NOMO-1 treated with dmso at 0.1 percent for 144 hours (cell line): ENCODE data around the gene CCDC27.
"Not testable (repeated sequence)": the region's sequence is repeated elsewhere in the genome, so short reads cannot be mapped to it uniquely, and the experiment has no call there.

ENCODE experiments used
- DNase-seq: peaks from one replicate; lab custom pipeline; 2025; ENCODE audit not compliant: unreplicated experiment; lab: John Stamatoyannopoulos, UW

CCDC27 gene

DNA sequence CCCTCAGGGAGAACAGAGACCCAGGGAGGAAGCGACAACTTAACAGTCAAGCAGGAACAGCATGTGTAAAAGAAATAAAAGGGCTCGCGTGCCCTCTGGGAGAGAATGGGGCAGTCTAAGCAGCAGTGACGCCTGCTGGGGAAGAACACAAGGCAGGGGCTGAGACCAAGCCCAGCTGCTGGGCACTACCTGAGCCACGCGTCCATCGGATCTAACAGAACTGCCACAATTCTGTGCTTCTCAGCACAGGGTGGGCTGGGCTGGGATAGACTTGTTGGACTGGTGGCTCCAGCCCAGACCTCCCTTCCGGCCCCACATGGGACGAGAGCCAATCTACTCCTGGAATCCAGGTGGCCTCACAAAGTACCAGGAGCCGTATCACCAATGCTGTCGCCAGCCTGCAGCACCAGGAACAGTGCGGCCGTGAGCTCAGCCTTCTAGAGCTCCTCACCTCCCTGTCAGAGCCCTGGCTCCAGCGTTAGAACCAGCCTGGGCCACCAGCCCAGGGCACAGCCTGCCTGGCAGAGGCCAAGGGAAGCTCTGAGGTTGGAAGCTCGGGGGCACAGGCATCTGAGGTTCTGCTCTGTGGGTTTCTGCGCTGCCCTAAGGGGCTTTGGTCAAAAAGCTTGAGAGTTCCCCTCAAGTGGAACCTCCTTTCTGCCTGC is 36.6 kb downstream of the CCDC27 start:
- no peak for DNase-seq

DNA sequence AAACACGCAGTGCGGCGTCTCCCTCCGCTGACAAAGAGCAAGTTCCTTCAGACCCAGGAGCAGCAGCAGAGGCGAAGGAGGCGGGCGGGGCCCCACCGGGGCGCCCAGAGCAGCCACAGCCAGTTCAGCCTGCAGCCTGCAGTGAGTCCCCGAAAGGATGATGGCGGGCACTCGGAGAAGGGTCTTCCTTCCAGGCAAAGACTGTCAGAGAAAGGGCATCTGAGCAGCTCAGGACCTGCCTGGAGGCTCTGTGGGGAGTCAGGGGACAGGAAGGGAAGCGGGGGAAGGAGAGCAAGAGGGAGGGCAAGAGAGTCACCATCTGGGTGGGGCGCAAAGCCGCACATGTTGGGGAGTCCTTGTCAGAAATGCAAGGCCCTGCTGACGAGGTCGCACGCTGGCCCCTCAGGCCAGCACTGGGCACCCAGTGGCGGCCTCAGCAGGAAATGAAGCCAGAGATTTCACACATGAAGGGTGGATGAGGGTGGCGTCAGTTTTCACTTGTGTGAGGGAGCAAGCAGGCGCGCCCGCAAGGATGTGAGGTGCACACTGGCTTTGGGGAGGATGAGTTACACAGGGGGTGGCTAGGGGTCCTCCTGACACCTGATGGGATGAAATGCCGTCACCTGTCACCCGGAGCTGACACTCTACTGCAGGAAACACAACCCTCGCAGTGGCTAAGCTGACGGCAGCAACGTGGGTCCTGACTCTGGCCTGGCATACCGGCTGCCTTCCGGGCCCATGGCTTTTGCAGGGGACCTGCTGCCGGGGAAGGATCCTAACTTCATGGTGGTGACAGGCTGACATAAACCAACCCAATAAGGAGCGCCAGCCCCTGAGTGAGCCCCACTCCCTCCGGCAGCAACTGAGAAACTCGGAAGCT is 37.4 kb downstream of the CCDC27 start:
- DNase-seq, result no peak

DNA sequence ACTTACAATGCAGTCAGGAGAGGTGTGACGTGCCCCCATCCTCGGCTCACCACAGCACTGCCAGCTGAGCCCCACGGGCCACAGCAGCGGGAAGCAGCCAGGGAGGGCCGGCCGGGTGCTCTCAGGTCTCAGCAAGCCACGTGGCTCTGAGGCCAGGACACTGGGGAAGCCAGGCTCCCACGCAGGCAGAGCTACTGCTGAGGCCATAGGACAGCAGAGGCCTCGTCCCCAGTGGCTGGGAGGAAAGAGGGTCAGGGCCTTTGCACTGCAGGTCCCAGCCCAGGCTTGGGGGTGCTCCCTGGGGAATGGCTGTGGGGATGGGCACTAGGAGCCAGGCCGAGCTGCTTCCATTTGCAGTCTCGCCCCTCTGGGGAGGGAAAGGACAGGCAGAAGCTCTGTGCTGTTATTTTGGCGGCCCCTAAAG is 38.3 kb downstream of the CCDC27 start:
- DNase-seq, result no peak

DNA sequence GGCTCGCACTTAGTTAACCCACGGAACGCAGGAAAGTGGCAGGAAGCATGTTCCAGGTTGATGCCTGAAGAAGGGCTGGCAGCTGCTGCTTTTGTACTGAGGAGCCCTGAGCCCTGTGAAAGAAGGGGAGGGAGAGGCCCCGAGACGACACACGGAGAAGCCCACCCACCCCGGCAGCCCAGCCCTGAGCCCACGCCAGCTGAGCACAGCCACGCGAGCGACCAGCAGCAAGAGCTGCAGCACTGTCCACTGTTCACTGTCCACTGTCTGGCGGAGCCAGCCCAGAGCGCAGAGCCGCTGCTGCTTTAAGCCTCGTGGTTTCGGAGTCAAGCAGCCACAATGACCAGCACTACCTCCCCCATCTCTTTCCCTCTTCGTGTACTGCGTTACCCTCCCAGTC is 38.7 kb downstream of the CCDC27 start:
- DNase-seq, result no peak

DNA sequence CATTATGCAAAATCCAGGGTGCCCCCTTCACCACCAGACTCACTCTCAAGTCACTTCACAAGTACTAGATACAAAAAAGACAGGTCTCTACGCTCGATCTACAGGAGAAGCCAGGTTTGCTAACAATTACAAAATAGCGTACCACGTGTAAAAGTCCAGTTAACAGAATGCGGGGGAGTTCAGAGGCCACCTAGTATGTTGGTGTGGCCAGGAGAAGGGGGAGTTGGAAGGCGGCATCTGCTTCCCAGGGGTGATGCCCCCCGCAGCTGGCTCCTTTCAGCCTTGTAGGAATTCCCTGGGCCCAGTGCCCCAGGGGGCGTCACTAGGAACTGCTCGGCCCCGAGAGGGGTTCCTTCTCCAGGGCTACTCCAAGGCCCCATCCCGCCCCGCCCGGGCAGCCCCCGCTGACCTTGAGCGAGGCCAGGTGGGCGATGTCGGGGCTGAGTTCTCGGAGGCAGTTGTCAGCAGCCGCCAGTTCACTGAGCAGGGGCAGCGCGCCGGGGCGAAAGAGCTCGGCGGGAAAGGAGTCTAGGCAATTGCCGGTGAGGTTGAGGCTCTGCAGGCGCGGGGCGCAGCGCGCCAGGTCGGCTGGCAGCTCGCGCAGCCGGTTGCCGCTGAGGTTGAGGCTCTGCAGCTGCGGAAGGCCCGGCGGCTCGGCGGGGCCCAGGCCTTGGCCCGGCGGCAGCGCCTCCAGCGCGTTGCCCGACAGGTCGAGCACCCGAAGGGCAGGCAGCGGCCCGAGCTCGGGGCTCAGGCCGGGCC is 43.4 kb downstream of the CCDC27 start:
- DNase-seq, result no peak

DNA sequence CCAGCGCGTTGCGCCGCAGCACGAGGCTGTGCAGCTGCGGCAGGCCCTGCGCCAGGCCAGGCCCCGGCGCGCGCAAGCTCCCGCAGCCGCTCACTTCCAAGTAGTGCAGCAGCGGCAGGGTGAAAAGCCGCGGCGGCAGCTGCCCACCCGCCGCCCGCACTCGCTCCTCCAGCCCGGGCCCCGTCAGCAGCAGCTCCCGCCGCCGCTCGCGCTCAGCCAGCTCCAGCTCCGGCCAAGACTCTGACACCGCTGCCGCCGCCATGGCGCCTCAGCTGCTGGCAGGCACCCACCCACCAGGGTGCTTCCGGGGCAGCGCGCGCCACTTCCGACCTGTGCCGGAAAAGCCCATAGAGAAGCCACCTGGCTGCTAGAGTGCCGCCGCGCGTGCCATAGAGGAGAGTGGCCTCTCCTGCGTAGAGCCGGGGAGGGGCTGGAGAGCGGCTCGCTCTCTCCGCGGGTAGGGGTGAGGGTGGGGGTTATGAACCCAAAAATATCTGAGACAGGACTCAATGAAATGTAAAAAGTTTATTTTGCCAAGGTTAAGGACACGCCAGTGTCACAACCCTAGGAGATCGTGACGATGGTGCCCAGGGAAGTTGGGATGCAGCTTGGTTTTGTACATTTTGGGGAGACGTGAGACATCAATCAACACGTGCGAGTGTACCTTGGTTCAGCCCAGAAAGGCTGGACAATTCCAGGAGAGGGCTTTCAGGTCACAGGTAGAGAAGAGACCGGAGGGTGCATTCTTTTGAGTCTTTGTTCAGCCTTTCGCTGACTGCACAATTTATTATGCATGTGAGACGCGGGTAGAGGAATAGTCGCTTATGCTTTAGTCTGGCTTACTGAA is 44.2 kb downstream of the CCDC27 start, which contains the start of gene LRRC47:
Gene LRRC47 (minus strand): TSS at position 284 of the 847 bp plus-strand sequence. CDS start 22 bp downstream, at position 262.
- DNase-seq, result peak; percentile 85

DNA sequence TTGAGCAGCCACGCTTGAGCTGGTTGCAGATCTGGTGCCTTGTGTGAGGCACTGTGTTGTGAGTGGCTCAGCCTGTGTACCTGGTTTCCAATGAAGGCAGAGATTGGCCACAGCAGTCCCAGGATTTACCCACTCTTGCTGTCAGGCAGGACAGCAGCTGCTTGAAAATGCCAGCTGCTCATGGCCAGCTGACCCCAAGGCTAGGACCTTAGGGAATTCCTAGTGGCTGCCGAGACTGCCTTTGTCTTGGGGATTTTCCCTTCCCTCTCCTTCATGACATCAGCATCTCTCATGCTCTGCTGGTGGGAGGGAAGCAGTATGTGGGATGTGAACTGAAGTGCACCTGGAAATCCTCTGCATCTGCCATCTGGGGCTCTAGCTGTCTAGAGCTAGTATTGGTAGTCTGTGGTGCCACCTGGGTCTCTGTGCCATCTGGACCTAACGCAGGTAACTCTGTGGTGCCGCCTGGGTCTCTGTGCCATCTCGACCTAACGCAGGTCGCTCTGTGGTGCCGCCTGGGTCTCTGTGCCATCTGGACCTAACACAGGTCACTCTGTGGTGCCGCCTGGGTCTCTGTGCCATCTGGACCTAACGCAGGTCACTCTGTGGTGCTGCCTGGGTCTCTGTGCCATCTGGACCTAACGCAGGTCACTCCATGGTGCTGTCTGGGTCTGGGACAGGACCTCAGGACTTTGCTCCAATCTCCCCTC is 47.9 kb downstream of the CCDC27 start:
- no peak for DNase-seq

DNA sequence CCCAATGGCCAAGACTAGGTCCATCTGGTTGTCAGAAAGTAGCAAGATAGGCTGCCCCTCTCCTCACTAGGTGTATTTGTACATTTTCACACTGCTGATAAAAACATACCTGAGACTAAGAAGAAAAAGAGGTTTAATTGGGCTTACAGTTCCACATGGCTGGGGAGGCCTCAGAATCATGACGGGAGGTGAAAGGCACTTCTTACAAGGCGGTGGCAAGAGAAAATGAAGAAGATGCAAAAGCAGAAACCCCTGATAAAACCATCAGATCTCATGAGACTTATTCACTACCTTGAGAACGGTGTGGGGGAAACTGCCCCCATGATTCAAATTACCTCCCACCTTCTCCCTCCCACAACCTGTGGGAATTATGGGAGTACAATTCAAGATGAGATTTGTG is 48.5 kb downstream of the CCDC27 start:
- not testable (repeated sequence) for DNase-seq

DNA sequence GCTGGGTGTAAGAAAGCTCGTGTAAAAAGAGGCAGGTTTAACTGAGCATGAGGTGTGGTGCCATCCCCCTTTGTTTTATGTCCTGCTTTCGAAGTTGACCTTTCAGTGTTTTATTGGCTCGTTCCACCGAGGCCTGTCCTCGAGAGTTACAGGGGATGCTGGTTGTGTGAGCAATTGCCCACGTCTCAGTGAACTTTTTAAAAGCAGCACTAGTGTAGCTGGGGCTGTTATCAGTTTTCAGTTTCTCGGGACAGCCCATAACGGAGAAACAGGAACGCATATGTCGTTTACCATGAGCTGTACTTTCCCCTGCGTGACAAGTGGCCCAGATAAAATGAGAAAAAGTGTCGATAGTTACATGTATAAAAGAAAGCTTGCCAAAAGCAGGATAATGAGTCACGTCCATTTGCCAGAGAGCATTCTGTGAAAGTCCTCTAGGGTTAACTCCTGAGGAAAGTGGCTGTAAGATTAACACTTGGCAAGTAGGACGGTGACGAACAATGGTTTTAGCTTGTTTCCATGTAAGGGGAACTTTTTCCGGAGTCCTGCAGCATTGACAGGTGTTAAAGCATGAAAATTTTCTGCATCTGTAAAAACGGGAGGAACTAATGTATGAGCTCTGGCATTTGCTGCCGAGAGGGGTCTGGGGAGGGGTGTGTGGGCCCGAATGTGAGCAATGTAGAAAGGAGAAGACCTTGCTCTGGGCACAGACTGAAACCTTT is 51.8 kb downstream of the CCDC27 start:
- no peak for DNase-seq

DNA sequence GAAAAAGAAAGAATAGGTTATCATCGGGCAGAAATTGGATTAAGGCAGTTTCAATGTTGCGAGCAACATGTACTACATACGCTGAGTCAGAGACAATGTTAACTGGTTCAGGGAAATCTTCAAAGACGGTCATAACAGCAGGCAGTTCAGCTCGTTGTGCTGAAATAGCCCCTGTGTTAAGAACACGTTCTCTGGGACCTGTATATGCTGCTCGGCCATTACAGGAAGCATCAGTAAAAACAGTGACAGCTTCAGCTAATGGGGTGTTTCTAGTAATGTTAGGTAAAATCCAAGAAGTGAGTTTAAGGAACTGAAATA is 52.3 kb downstream of the CCDC27 start:
- DNase-seq, result not testable (repeated sequence)

DNA sequence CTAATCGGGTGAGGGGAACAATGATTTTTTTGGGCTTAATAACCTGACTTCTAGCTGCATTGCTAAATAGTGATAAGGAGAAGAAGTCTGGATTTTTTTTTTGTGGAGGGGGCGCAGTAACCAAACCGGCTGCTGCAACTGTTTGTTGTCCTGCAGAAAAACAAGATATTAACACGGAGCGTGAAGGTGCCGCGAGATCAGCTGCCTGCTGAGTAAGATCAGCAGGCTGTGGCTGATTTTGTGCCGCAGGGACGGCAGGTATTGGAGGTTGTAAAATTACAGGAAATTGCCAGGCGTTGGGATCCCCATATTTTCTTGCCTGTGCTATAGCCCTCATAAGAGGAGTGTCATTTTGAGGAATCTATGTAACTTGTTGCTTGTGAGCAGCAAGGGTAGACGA is 52.8 kb downstream of the CCDC27 start:
- no peak for DNase-seq

DNA sequence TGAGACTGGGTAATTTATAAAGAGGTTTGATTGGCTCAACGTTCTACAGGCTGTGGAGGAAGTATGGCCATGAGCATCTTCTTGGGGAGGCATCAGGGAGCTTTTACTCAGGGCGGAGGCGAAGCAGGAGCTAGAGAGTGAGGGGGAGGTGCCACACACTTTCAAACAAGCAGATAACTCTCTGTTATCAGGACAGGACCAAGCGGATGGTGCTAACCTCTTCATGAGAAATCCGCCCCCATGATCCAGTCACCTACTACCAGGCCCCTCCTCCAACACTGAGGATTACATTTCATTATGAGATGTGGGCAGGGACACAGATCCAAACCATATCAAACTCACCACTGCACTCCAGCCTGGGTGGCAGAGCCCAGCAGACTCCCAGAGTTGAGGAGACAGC is 55.5 kb downstream of the CCDC27 start:
- DNase-seq, result no peak

DNA sequence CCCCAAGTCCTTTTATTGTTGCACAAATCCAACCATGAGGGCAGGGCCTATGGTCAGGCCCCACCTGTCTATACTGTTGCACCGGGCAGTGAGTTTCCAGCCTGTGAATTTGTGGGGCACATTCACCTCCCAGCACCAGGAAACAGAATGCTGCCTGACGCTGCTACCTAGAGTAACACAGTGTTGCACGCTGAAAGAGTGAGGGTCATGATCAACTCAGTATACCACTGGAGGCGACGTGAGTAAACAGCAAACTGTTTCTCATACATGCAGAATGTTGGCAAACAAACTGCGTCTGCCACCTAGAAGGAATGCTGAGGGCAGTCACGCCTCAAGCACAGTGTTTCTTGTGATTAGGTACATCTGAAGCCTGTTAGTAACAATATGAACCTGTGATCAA is 57.4 kb downstream of the CCDC27 start:
- DNase-seq, result no peak

DNA sequence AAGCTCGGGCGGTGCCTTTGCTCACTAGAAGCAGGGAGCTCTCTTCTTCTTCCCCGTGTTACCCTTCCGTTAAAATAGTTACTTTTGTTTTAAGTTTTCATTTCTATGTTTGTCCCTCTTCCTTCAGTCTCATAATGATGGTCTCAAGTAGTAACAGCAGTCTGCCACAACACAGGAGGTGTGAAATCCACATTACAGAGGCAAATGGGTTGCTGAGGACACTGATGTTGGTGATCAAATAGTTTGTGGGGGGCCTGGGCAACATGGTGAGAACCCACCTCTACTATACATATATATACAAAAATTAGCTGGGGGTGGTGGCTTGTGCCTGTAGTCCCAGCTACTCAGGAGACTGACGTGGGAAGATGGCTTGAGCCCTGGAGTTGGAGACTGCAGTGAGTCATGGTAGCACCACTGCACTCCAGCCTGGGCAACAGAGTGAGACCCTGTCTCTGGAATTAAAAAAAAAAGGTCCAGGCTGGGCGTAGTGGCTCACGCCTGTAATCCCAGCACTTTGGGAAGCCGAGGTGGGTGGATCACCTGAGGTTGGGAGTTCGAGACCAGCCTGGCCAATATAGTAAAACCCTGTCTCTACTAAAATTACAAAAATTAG is 58.0 kb downstream of the CCDC27 start:
- not testable (repeated sequence) for DNase-seq

DNA sequence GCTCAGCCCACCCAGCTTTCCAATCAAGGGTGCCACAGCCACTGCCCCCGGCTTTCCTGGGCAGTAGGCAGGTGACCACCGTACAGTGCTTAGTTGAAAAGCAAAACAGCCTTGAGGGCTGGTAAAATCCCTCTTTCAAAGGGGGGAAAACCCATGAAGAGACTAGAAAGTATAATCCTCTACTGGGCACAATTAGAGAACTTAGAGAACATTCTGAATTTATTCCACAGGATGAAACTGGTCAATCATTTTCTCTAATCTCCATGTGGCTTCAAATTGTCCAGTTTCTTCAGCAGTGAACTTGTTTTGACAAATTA is 59.3 kb downstream of the CCDC27 start:
- DNase-seq, result no peak

DNA sequence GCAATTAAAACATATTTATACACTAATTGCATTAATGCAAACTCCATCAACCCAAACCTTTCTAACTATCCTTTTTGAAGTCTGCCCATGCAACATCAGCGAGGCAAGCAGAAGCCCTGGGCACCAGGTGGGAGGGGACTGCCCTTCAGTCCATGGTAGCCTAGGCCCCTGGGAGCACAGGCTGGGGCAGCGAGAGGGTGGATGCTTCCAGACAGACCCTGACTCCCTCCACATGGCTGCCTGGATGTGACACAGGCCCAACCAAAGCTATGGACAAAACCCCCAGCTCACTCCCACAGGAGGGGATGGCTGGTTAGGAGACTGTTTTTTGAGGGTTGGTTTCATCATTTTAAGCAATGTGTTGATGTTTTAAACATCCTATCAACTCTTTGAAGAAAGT is 61.8 kb downstream of the CCDC27 start:
- DNase-seq, result no peak

DNA sequence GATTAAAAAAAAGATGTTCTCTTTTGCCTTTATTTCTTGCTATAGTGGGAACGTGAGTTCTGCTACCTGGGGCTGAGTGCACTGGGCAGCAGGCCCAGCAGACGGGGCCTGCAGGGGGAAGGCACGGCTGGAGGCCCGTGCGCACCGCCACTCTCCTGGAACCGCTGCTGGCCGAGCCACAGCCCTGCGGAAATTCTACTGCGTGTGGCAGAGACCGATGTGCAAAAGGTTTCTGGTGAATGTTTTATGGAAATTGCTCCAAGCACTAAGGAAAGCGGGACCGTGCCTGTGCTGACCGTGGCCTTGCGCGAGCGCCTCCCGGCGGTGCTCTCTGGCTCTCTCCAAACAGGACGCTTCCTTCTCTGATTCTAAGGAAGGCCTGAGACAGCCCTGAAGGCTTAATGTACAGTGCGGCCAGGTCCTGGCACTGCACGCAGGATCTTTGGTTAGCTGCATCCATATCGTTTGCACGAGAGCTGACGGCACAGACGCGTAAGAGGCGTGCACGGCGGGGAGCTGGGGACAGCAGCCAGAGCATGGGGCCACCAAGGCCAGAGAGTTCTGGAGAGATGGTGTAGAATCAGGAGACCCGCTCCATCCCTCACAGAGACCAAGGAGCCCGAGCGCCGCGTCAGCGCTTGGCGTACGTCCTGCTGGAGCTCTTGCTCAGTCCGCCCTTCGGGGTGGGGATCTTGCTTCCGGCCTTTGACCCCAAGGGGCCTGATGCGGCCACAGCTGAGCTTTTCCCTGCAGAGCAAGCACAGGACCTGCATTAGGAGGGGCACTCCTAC is 62.7 kb downstream of the CCDC27 start:
- no peak for DNase-seq

DNA sequence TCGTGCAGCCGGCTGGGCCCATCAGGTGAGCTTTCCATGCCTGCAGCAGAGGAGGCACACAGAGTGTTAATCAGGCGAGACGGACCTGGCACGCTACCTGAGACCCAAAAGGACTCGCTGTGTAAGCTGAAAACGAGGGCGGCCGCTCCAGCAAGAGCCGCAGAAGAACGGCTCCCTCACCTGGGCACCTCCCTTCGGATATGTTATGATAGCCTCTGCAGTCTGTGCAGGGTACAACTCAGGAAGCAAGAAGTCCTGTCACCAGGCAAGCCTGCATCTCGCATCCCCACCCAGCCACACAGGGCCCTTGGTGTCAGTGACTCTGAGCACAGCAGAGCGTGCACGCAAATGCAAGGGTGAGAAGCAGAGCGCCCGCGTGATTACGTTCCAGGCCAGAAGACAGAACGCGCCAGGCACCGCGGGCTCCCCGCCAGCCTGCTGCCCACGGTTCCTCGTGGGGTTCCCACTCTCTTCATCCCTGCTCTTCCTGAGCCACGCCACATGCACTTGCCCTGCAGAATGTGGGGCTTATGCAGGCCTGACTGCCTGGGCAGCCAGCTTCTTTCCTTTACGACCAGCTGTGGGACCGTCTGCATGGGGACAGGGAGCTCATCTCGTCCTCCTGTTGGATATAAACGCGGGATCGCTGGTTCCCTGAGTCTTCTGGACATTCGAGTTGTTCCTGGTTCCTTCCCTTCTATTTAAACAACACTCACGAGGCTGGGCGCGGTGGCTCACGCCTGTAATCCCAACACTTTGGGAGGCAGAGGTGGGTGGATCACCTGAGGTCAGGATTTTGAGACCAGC is 64.3 kb downstream of the CCDC27 start:
- no peak for DNase-seq
